Activated CD8-positive, alpha-beta T cell treated with anti-CD3 and anti-CD28 coated beads, Interleukin-2, amount 10 ng/mL, durations not matched to agents 7 days and 5 days (primary cell): ENCODE results near the gene GNB1. TPM values are rescaled to one million over a fixed set of nuclear protein-coding genes. Genes with fewer than 3 reads are reported as not detected.
A peak's percentile ranks its signal among the peaks of the same experiment; 100 is the strongest.

Experiments
- ATAC-seq: fragments of 150-1000 bp; cut with Tn5 transposase; one replicate; pipeline ENCODE4 v1.10.0; 2021; ENCODE audit warnings: moderate library complexity
- CTCF ChIA-PET: fragments of 350-600 bp; sonication (Branson Sonifier 250); formaldehyde crosslinking; loops from one replicate; lab custom pipeline; 2021; ENCODE audit warnings: antibody characterized with exemption; lab: Charles Lee
- POLR2A ChIA-PET: fragments of 350-600 bp; sonication (Branson Sonifier 250); formaldehyde crosslinking; loops from one replicate; lab custom pipeline; 2021; ENCODE audit warnings: antibody characterized with exemption; lab: Charles Lee
- DNase-seq: peaks from one replicate; pipeline ENCODE4 v3.0.0-alpha.2; 2020
- H3K27ac Mint-ChIP-seq: one replicate; pipeline ENCODE4 v1.8.0; 2021; ENCODE audit warnings: mild to moderate bottlenecking, mixed read lengths
- H3K27me3 Mint-ChIP-seq: one replicate; pipeline ENCODE4 v1.8.0; 2021; ENCODE audit warnings: low read depth, mixed read lengths
- H3K36me3 Mint-ChIP-seq: one replicate; pipeline ENCODE4 v1.8.0; 2021; ENCODE audit warnings: low read depth, mixed read lengths
- H3K4me1 Mint-ChIP-seq: one replicate; pipeline ENCODE4 v1.8.0; 2021; ENCODE audit warnings: low read depth, mixed read lengths
- H3K4me3 Mint-ChIP-seq: one replicate; pipeline ENCODE4 v1.8.0; 2021; ENCODE audit warnings: mild to moderate bottlenecking, mixed read lengths
- H3K9me3 Mint-ChIP-seq: one replicate; pipeline ENCODE4 v1.8.0; 2022; ENCODE audit warnings: mixed read lengths; ENCODE audit not compliant: insufficient read depth
- total RNA-seq, 2 experiments: library from RNA; stranded (reverse); gene quantifications; one replicate each; pipeline ENCODE4 v1.2.3, GENCODE V29; 2021

GNB1 gene
- total RNA-seq, 2 experiments from 2014 or later = 398 TPM

GRCh38 chr1:1847061-1847850, 43.6 kb downstream of the GNB1 start:
- Mint-ChIP-seq H3K27ac (no peak overlapping the region), H3K9me3 (no peaks in the 10 kb centered on the region), H3K4me3 (no peak overlapping the region), H3K4me1 (peaks cover 11% of the 10 kb centered on the region), H3K36me3 (peaks cover 11% of the 10 kb centered on the region), H3K27me3 (no peaks in the 10 kb centered on the region)
- ChIA-PET POLR2A (no interaction called here), CTCF (interaction anchor here (2.1 kb wide), 1 partner anchor 169 kb away, joined by 6 read pairs; no protein-coding TSS in a partner anchor)
- ATAC-seq (no peak), DNase-seq (no peak)

DNA sequence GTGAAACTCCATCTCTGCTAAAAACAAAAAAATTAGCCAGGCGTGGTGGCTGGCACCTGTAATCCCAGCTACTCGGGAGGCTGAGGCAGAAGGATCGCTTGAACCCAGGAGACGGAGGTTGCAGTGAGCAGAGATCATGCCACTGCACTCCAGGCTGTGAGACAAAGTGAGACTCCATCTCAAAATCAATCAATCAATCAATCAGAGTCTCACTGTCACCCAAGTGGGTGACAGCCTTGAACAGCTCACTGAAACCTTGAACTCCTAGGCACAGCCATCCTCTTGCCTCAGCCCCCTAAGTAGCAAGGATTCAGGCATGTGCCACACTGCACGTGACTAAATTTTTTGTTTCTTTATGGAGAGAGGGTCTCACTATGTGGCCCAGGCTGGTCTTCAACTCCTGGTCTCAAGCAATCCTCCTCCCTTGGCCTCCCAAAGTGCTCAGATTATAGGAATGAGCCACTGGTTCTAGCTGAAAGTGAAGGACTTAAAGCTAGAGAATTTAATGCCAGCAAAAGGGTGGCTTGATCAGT, 44.4 kb downstream of the GNB1 start:
- H3K4me3 Mint-ChIP-seq = no peak overlapping the region
- H3K4me1 Mint-ChIP-seq = peaks cover 16% of the 10 kb centered on the region
- no peaks in the 10 kb centered on the region for H3K27me3 Mint-ChIP-seq
- H3K27ac Mint-ChIP-seq = peak overlapping the region; percentile 30
- CTCF ChIA-PET = interaction anchor here (1.1 kb wide), 1 partner anchor 63 kb away, joined by 3 read pairs; no protein-coding TSS in a partner anchor
- no peak for ATAC-seq
- H3K36me3 Mint-ChIP-seq = peaks cover 14% of the 10 kb centered on the region
- no peaks in the 10 kb centered on the region for H3K9me3 Mint-ChIP-seq
- POLR2A ChIA-PET = interaction anchor here (0.6 kb wide), 1 partner anchor 63 kb away, joined by 3 read pairs; no protein-coding TSS in a partner anchor
- no peak for DNase-seq

DNA sequence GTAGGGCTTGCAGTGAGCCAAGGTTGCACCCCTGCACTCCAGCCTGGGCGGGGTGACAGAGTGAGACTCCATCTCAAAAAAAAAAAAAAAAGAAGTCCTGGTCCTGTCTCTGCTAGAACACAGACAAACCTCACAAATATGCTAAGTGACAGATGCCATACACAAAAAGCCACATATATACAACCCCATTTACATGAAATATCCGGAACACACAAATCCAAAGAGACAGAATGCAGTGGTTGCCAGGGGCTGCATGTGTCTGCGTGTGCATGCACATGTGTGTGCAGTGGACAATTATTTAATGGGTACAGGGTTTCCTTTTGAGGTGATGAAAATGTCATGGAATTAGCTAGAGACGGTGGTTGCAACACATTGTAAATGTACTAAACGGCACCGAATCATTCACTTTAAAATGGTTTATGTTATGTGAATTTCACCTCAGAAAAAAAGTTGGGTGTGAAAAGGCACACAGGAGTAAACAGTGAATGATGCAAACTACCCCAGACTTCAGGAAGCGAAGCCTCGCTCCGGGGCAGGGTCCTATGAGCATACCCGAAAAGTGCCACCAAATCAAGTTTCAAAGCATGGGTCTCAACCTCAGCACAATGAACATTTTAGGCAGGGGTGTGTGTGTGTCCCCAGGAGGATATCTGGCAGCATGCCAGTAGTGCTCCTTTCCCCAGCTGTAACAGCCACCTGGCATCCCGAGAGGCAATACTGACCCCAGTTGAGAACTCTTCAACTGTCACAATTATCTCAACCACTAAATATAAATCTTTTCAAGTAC, 48.3 kb downstream of the GNB1 start:
- H3K4me1 Mint-ChIP-seq = peaks cover 16% of the 10 kb centered on the region
- no peak overlapping the region for H3K27ac Mint-ChIP-seq
- POLR2A ChIA-PET = no interaction called here
- H3K9me3 Mint-ChIP-seq = no peaks in the 10 kb centered on the region
- H3K36me3 Mint-ChIP-seq = peaks cover 19% of the 10 kb centered on the region
- no peak for ATAC-seq
- H3K27me3 Mint-ChIP-seq = no peaks in the 10 kb centered on the region
- CTCF ChIA-PET = no interaction called here
- H3K4me3 Mint-ChIP-seq = no peak overlapping the region
- no peak for DNase-seq

GRCh38 chr1:1841575-1841995, 49.3 kb downstream of the GNB1 start:
- no peak for DNase-seq
- no peak for ATAC-seq
- POLR2A ChIA-PET = no interaction called here
- Mint-ChIP-seq H3K36me3 (peaks cover 19% of the 10 kb centered on the region), H3K9me3 (no peaks in the 10 kb centered on the region), H3K4me3 (no peak overlapping the region), H3K27ac (peak overlapping the region; percentile 39), H3K27me3 (no peaks in the 10 kb centered on the region), H3K4me1 (peaks cover 16% of the 10 kb centered on the region)
- CTCF ChIA-PET = no interaction called here

DNA sequence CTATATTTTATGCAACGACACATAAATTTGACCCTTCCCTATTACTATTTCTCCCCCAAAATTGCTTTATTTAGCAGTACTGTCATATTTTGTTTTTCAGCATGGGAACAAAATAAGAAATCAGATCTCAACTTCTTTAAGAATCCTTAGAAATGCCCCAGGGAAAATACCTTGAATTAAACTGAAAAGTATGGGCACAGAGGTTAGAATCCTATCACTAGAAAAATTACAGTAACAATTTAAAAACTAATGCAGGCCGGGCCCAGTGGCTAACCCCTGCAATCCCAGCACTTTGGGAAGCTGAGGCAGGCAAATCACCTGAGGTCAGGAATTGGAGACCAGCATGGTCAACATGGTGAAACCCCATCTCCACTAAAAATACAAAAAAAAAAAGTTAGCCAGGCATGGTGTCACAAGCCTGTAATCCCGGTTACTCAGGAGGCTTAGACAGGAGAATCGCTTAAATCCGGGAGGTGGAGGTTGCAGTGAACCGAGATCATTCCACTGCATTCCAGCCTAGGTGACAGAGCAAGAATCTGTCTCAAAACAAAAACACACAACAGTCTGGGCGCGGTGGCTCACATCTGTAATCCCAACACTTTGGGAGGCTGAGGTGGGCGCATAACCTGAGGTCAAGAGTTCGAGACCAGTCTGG, 51.4 kb downstream of the GNB1 start:
- no peak overlapping the region for H3K27ac Mint-ChIP-seq

GRCh38 chr1:1836119-1836518, 54.8 kb downstream of the GNB1 start:
- Mint-ChIP-seq H3K36me3 (peaks cover 30% of the 10 kb centered on the region), H3K27me3 (no peaks in the 10 kb centered on the region), H3K4me3 (no peak overlapping the region), H3K27ac (no peak overlapping the region), H3K9me3 (no peaks in the 10 kb centered on the region), H3K4me1 (peaks cover 8% of the 10 kb centered on the region)
- no peak for DNase-seq
- ChIA-PET POLR2A (interaction anchor here (0.9 kb wide), 1 partner anchor 8 kb away, joined by 4 read pairs; no protein-coding TSS in a partner anchor), CTCF (no interaction called here)
- ATAC-seq = no peak

More for the DNA sequence above, 51.4 kb downstream of the GNB1 start:
- ATAC-seq = no peak
- ChIA-PET POLR2A (no interaction called here), CTCF (interaction anchor here (0.9 to 1.3 kb wide), 2 partner anchors 59 to 67 kb away, joined by 3 read pairs; no protein-coding TSS in a partner anchor)
- Mint-ChIP-seq H3K9me3 (no peaks in the 10 kb centered on the region), H3K4me1 (peaks cover 16% of the 10 kb centered on the region), H3K36me3 (peaks cover 22% of the 10 kb centered on the region), H3K4me3 (no peak overlapping the region), H3K27me3 (no peaks in the 10 kb centered on the region)
- DNase-seq = no peak

- no peak overlapping the region for H3K27ac Mint-ChIP-seq
- H3K27me3 Mint-ChIP-seq = no peaks in the 10 kb centered on the region
- CTCF ChIA-PET = no interaction called here
- no peak overlapping the region for H3K4me3 Mint-ChIP-seq
- peaks cover 7% of the 10 kb centered on the region for H3K4me1 Mint-ChIP-seq
- DNase-seq (no peak), ATAC-seq (no peak)
- POLR2A ChIA-PET = interaction anchor here (0.9 kb wide), 1 partner anchor 8 kb away, joined by 4 read pairs; no protein-coding TSS in a partner anchor
- no peaks in the 10 kb centered on the region for H3K9me3 Mint-ChIP-seq
- H3K36me3 Mint-ChIP-seq = peaks cover 31% of the 10 kb centered on the region
These were observed 55.3 kb downstream of the GNB1 start for GRCh38 chr1:1835546-1835945.

- Mint-ChIP-seq H3K27ac (no peak overlapping the region), H3K9me3 (no peaks in the 10 kb centered on the region), H3K27me3 (no peaks in the 10 kb centered on the region), H3K4me1 (peaks cover 8% of the 10 kb centered on the region), H3K36me3 (peaks cover 33% of the 10 kb centered on the region), H3K4me3 (no peak overlapping the region)
- ATAC-seq (no peak), DNase-seq (no peak)
- CTCF ChIA-PET = no interaction called here
- POLR2A ChIA-PET = no interaction called here
These were observed 57.0 kb downstream of the GNB1 start for GRCh38 chr1:1833916-1834325.

DNA sequence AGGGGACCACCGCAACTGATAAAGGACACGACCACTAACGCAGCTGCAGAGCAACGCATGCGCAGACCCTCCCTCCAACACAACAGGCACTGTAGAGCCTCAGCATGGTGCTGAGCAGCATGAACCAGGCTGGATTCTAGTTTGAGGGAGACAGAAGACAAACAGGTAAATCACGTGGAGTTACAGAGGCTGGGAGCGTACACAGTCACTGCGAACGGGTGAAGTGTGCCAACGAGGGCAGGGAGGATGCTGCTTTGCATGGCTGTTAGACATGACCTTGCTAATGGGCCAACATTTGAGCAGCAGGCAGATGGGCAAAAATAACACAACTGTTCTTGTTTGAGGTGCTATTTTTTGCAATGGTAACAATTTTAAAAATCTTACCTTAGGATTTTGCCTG, 57.4 kb downstream of the GNB1 start:
- ChIA-PET POLR2A (no interaction called here), CTCF (no interaction called here)
- Mint-ChIP-seq H3K9me3 (no peaks in the 10 kb centered on the region), H3K4me3 (no peak overlapping the region), H3K27ac (no peak overlapping the region), H3K36me3 (peaks cover 33% of the 10 kb centered on the region), H3K27me3 (no peaks in the 10 kb centered on the region), H3K4me1 (peaks cover 8% of the 10 kb centered on the region)
- ATAC-seq (no peak), DNase-seq (no peak)

DNA sequence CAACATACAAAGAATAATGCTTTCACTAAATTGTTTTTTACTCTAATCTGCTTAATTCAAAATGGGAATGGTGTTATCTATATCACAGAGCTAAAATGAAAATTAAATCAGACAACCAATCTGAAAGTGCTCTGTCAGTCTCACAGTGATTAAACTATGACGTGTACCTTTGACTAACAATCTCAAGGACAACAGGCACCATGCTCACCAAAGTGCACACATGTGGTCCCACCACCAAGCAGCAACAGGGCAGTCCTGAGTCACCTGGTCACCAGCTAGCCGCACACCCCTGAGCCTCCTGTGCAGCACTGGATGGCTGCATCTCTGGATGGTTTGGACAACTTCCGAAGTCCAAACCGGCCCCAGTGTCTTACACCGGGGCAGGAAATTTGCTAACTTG, 58.1 kb downstream of the GNB1 start:
- DNase-seq (no peak), ATAC-seq (no peak)
- Mint-ChIP-seq H3K9me3 (no peaks in the 10 kb centered on the region), H3K27ac (no peak overlapping the region), H3K4me1 (peaks cover 8% of the 10 kb centered on the region), H3K27me3 (no peaks in the 10 kb centered on the region), H3K36me3 (peaks cover 35% of the 10 kb centered on the region), H3K4me3 (no peak overlapping the region)
- POLR2A ChIA-PET = no interaction called here
- CTCF ChIA-PET = no interaction called here

GRCh38 chr1:1832166-1832565, 58.7 kb downstream of the GNB1 start:
- no peak for ATAC-seq
- Mint-ChIP-seq H3K4me1 (peaks cover 11% of the 10 kb centered on the region), H3K27me3 (no peaks in the 10 kb centered on the region), H3K36me3 (peaks cover 37% of the 10 kb centered on the region), H3K27ac (no peak overlapping the region), H3K4me3 (no peak overlapping the region), H3K9me3 (no peaks in the 10 kb centered on the region)
- no peak for DNase-seq
- ChIA-PET POLR2A (no interaction called here), CTCF (no interaction called here)
